HG03432 (cell line): ENCODE measurements around the gene TMEM161B.
"Not testable (repeated sequence)": the region's sequence is repeated elsewhere in the genome, so short reads cannot be mapped to it uniquely, and the experiment has no call there.

Experiments
- ATAC-seq: cut with Tn5 transposase; IDR thresholded peaks from one replicate; pipeline ENCODE4 v1.9.1; 2021; ENCODE audit warnings: mild to moderate bottlenecking, moderate library complexity; ENCODE audit not compliant: unreplicated experiment

The TMEM161B gene

GRCh38 chr5:88188458-88189132, 80.0 kb downstream of the TMEM161B start:
- ATAC-seq, result no peak

DNA sequence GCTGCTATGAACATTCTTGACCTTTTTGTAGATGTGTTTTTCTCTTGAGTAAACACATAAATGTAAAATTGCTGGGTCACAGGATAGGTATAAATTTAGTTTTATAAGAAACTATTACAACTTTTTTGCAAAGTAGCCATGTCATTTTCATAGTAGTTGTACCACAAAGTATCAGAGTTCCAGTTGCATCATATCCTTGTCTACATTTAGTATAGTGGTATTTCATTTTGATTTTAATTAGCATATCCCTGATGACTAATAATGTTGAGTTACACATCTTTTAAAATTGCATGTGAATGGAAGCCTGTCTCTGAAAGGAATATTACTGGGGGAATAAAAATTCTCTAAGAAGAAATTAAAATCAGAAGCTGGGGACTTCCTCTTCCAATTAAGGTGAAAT, 85.4 kb downstream of the TMEM161B start:
- ATAC-seq, result no peak

DNA sequence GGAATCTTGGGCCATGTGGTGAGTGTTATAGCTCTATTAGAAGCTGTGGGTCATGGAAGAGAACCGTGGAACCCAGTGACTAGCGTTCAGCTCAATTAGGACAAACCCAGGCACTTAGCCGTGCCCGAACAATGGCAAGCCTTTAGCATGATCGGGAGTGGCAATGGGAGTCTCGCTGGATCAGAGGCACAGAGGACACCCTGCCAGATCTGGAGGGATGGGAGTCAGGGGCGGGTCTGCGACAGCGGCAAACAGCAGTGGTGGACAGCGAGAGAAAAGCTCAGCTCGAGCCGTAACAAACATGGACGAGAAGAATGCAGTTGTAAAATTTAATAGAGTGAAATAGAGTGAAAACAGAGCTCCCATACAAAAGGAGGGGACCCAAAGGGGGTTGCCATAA, 91.2 kb downstream of the TMEM161B start:
- ATAC-seq, result not testable (repeated sequence)

GRCh38 chr5:88172847-88173758, 95.5 kb downstream of the TMEM161B start:
- ATAC-seq, result no peak

- ATAC-seq, result no peak
These were observed 109.1 kb downstream of the TMEM161B start for GRCh38 chr5:88159591-88159990.

DNA sequence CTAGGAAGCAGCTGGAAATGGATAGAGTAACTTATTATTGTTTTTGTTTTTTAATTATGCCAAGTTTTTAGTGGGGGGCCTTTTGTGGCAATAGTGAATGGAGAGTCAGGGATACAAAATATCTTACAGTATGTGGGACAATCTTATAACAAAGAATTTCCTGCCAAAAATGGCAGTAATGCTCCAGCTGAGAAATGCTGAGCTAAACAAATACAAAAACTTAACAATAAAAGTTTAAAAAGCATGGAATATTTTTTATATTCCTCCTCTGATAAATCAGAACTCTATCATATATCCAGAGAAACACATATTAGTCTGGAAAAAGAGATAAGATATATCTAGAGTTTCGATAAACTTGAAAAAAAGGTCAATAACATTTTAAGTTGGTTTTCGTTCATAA, 110.6 kb downstream of the TMEM161B start:
- no peak for ATAC-seq

DNA sequence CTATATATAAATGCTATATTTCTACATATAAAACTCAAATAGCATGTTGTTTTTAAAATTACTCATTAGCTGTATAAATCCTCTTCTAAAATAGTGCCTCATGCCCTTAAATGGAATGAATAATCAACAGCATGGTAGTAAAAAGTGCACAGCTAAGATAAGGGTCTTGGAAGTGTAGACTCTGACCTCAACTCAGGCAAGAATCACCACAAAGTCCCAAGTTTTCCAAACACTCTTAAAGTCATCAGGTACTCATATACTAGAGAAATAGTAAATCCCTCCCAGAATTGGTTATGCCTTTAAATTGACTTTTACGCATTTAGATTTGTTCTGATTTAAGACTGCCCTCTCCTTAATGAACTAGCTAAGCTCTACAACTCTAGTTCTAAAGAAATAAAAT, 113.8 kb downstream of the TMEM161B start:
- no peak for ATAC-seq

GRCh38 chr5:88150747-88151146, 117.9 kb downstream of the TMEM161B start:
- ATAC-seq, result no peak

DNA sequence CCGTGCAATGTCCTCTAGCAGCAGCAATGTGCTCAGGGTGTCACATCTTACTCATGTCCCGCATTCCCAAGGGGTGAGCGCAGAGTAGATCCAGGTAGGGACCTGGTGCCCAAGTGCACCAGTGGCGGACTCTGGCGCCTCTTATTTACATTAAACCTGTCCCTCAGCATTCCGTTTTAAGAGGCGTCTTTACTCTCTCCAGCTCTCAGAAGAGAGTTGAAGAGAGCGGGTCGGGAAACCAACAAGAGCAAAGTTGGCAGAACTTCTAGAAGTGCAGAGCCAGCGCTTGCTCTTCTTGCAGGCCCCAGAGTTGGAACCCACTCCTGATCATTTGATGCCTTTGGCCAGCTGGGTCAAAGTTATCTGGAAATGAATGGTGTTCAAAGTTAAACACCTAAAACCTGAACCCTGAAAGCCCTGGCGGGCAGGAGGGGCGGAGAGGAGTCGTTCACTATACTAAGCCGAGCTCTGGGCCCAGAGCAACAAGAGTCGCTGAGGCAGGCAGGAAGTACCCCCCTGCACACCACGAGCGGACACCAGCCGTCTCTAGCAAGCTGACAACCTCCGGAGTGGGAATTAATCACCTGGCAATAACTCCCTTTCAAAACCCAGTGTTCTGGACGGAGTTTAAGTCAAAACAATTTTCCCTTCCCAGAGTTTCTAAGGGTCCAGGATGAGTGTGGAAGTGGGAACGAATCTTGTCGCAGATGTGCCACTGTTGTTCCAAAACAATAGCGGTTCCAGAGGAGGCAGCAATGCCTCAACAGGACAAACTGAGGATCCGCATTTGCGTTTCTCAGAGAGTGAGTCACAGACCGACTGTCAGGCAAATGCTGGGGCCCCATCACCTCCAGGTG, 122.8 kb downstream of the TMEM161B start:
- ATAC-seq, result no peak

DNA sequence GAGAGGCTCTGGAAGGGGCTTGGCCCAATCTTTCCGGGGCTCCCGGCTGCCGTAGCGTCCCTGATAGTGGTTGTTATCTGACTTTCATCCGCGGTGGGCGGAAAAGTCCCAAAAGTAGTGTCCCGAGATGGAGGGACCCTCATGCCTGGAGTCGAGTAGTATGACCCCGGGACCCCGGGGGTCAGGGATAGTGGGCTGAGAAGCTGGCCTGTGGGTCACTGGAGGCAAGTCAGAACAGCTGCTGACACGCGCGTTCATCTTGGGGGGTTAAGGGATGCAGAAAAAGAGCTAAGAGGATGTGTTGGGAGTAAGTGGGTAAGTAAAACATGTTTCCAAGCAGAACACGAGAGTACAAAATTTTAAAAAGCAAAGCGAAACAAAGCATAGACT, 123.4 kb downstream of the TMEM161B start:
- ATAC-seq, result no peak
